Loucy (cell line): ENCODE results near the gene FRMD5.

Experiments
- H2AFZ ChIP-seq: fragments of 200-600 bp; sonication (generic); 2 replicates; pipeline ENCODE4 v1.6.0; 2016; ENCODE audit warnings: antibody characterized with exemption, mild to moderate bottlenecking, low read length, moderate library complexity
- H3F3A ChIP-seq: fragments of 200-600 bp; 2 replicates; pipeline ENCODE4 v1.6.0; 2016; ENCODE audit warnings: antibody characterized with exemption, low read depth, mild to moderate bottlenecking
- H3K27me3 ChIP-seq: fragments of 200-600 bp; sonication (generic); 2 replicates; pipeline ENCODE4 v1.6.1; 2014; ENCODE audit warnings: low read length, mild to moderate bottlenecking; ENCODE audit not compliant: insufficient read depth, poor library complexity, severe bottlenecking
- H3K36me3 ChIP-seq: fragments of 200-600 bp; sonication (generic); 2 replicates; pipeline ENCODE4 v1.6.1; 2016; ENCODE audit warnings: low read length; ENCODE audit not compliant: insufficient read depth
- H3K4me1 ChIP-seq: fragments of 200-600 bp; sonication (generic); 2 replicates; pipeline ENCODE4 v1.5.1; 2014; ENCODE audit warnings: low read length, mild to moderate bottlenecking; ENCODE audit not compliant: insufficient read depth, poor library complexity, severe bottlenecking
- H3K4me2 ChIP-seq: fragments of 200-600 bp; sonication (generic); 2 replicates; pipeline ENCODE4 v1.6.0; 2014; ENCODE audit warnings: antibody characterized with exemption, low read length, low read depth, mild to moderate bottlenecking; ENCODE audit not compliant: poor library complexity, severe bottlenecking
- H3K4me3 ChIP-seq: fragments of 200-600 bp; sonication (generic); 2 replicates; pipeline ENCODE4 v1.5.1; 2014; ENCODE audit warnings: low read length, mild to moderate bottlenecking, mixed read lengths; ENCODE audit not compliant: poor library complexity, severe bottlenecking
- H3K79me2 ChIP-seq: fragments of 200-600 bp; sonication (generic); 2 replicates; pipeline ENCODE4 v1.6.1; 2014; ENCODE audit warnings: low read length; ENCODE audit not compliant: insufficient read depth
- H3K9ac ChIP-seq: fragments of 200-600 bp; sonication (generic); 2 replicates; pipeline ENCODE4 v1.6.0; 2014; ENCODE audit warnings: mild to moderate bottlenecking, low read depth, low read length, moderate library complexity; ENCODE audit not compliant: poor library complexity, severe bottlenecking
- H3K9me2 ChIP-seq: fragments of 200-600 bp; sonication (generic); replicated peaks from 2 replicates; pipeline ENCODE4 v1.6.1; 2016; ENCODE audit warnings: low read depth, low read length, mixed read lengths
- H3K9me3 ChIP-seq: fragments of 200-600 bp; sonication (generic); 2 replicates; pipeline ENCODE4 v1.6.1; 2014; ENCODE audit warnings: mild to moderate bottlenecking, antibody characterized with exemption, low read length, low read depth; ENCODE audit not compliant: insufficient read depth
- H4K20me1 ChIP-seq: fragments of 200-600 bp; sonication (generic); 2 replicates; pipeline ENCODE4 v1.6.0; 2014; ENCODE audit warnings: antibody characterized with exemption, low read length, mild to moderate bottlenecking; ENCODE audit not compliant: insufficient read depth, poor library complexity, severe bottlenecking
- EZH2phosphoT487 ChIP-seq: fragments of 200-600 bp; IDR thresholded peaks from 2 replicates; pipeline ENCODE4 v1.6.1; 2018; ENCODE audit warnings: antibody characterized with exemption, mild to moderate bottlenecking, moderate library complexity, borderline replicate concordance
- TF ChIP-seq, protein P1 (sequence below): fragments of 200-600 bp; sonication (generic); conservative IDR thresholded peaks from 2 replicates; pipeline ENCODE4 v1.5.1; 2014; ENCODE audit warnings: mild to moderate bottlenecking, antibody characterized with exemption, low read length

FRMD5 gene

DNA sequence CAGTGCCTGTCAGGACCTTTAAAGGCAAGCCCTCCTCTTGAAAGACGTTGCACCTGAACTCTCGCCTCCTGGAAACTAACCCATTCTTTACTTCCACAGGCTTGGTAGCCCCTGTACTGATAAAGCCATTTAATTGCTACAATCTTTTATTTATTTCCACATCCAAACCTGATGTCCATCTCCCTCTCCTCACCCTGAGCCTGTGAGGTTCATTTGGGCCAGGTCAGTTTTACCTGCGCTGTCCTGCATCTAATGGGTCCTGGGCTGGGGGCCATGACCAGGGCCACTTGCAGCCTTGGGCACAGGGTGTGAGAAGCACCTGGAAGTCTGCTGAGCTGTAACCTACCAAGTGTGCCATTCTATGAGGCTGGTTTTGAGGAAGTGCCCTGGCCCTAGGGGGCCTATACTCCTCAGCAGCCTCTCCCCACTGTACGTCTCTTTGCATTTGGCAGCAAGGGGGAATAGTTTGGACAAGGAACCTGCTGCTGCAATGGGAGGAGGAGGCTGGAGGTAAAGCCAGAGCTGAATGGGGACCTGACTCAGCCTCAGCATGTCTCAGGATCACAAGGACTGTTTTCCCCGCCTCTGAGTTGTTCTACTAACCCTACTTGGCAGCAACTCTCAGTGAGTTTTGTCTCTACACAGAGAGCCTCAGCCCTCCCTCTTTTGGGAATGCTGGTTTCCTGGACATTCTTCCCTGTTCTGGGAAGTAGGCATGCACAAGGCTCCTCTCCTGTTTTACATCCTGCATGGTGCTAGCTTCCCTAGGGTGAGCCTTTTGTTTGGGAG, 314.5 kb downstream of the FRMD5 start:
- Histone ChIP-seq H3K79me2 (no peaks in the 10 kb centered on the region), H3K9me3 (no peaks in the 10 kb centered on the region), H3K36me3 (no peaks in the 10 kb centered on the region; the same call in 1 of the 2 replicates), H4K20me1 (no peaks in the 10 kb centered on the region), H3K4me2 (no peak overlapping the region), H2AFZ (no peak overlapping the region), H3K4me3 (no peak overlapping the region), H3K27me3 (no peaks in the 10 kb centered on the region), H3K4me1 (no peaks in the 10 kb centered on the region), H3K9ac (no peak overlapping the region), H3K9me2 (no peaks in the 10 kb centered on the region), H3F3A (no peaks in the 10 kb centered on the region)
- no peak for TF ChIP-seq EZH2phosphoT487
- TF ChIP-seq, protein P1, sequence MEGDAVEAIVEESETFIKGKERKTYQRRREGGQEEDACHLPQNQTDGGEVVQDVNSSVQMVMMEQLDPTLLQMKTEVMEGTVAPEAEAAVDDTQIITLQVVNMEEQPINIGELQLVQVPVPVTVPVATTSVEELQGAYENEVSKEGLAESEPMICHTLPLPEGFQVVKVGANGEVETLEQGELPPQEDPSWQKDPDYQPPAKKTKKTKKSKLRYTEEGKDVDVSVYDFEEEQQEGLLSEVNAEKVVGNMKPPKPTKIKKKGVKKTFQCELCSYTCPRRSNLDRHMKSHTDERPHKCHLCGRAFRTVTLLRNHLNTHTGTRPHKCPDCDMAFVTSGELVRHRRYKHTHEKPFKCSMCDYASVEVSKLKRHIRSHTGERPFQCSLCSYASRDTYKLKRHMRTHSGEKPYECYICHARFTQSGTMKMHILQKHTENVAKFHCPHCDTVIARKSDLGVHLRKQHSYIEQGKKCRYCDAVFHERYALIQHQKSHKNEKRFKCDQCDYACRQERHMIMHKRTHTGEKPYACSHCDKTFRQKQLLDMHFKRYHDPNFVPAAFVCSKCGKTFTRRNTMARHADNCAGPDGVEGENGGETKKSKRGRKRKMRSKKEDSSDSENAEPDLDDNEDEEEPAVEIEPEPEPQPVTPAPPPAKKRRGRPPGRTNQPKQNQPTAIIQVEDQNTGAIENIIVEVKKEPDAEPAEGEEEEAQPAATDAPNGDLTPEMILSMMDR: no peak

DNA sequence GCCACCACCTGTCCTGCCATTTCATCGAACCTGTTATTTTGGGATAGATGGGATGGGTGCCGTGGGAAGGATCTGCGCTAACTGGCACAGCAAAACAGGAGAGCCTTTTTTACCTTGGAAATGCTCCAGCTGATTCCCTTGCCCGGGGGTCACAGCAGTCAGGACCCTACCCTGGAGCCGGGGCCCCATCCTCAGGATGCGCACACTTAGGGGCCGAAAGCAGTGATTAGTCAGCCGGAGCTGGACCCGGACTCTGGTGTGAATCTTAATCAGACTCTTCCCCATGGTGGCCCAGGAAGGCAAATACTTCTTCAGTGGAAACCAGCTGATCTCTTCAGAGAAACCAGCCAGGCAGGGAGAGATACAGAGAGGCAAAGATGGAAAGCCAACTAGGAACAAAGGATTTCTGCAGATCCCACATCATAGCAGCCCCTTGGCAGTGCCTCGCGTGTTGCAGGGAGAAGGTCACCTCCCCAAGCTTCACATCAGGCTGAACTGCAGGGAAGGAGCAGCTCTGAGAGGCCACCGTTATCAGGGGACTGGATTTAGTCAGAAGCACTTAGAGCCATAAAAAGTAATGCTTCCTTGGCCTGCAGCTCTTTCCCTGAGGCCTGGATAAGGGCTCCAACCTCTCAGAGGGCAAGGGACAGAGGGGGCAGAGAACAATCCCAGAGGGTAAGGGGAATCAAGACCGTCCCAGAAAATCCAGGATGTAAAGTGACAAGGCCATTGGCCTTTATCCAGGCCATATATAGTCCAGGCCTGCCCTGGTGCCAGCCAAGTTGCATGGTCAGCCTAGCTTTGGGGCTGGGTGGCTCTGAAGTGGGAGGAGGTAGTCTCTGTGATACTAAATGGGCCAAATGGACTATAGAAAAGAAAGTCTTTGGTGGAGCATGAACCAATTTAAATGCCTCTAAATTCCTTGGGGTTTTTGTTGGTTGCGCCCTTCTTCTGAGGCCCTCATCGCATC, 315.4 kb downstream of the FRMD5 start:
- no peak overlapping the region for H2AFZ ChIP-seq
- H3K4me3 ChIP-seq: no peak overlapping the region
- no peaks in the 10 kb centered on the region for H3K4me1 ChIP-seq
- no peaks in the 10 kb centered on the region for H3K9me2 ChIP-seq
- H3K4me2 ChIP-seq: no peak overlapping the region
- H3K27me3 ChIP-seq: no peaks in the 10 kb centered on the region
- H3F3A ChIP-seq: no peaks in the 10 kb centered on the region
- no peaks in the 10 kb centered on the region for H4K20me1 ChIP-seq
- H3K9ac ChIP-seq: no peak overlapping the region
- H3K79me2 ChIP-seq: no peaks in the 10 kb centered on the region
- H3K36me3 ChIP-seq: no peaks in the 10 kb centered on the region; the same call in 1 of the 2 replicates
- no peaks in the 10 kb centered on the region for H3K9me3 ChIP-seq
- no peak for TF ChIP-seq EZH2phosphoT487
- TF ChIP-seq, protein P1: no peak

DNA sequence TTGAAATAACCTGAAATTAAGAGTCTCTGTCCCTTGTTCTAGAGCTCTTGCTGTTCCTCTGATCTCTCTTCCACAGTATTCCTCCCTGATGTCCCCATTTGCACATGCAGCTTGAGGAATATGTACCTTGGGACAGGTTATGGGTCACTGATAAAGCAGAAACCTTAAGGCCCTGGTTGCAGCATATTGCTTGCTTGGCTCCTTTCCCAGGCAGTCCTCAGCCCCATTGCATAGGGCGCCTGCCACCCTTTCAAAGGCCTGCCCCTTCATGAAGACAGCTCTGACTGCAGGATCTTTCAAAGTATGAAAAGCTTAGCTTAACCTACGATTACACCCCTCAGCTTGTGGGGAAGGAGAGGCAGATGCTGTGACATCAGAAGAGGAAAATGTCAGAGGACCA, 316.6 kb downstream of the FRMD5 start:
- Histone ChIP-seq H4K20me1 (no peaks in the 10 kb centered on the region), H3K9ac (no peak overlapping the region), H3F3A (no peaks in the 10 kb centered on the region), H2AFZ (no peak overlapping the region), H3K4me2 (no peak overlapping the region), H3K4me1 (no peaks in the 10 kb centered on the region), H3K9me2 (no peaks in the 10 kb centered on the region), H3K4me3 (no peak overlapping the region), H3K36me3 (peaks cover 5% of the 10 kb centered on the region; the same call in 1 of the 2 replicates), H3K9me3 (no peaks in the 10 kb centered on the region), H3K27me3 (no peaks in the 10 kb centered on the region), H3K79me2 (no peaks in the 10 kb centered on the region)
- TF ChIP-seq, protein P1: no peak
- TF ChIP-seq EZH2phosphoT487: no peak
